PC-9 (cell line): ENCODE results near the gene PCDHGC4.

Experiments used
- CTCF ChIP-seq: fragments of 200-600 bp; sonication (generic); conservative IDR thresholded peaks from 2 replicates; pipeline ENCODE4 v1.6.1; 2017; ENCODE audit warnings: mixed run types, antibody characterized with exemption, mild to moderate bottlenecking, moderate library complexity
- EZH2 ChIP-seq: fragments of 200-600 bp; sonication (generic); IDR thresholded peaks from 2 replicates; pipeline ENCODE4 v1.8.0; 2017; ENCODE audit warnings: antibody characterized with exemption, low read depth

- TF ChIP-seq CTCF (no peak), EZH2 (no peak)
These were observed 21.7 kb downstream of the PCDHGC4 start for GRCh38 chr5:141506381-141507155.
